ENCODE measurements around the gene THBD. TPM values are rescaled to one million over a fixed set of nuclear protein-coding genes. Genes with fewer than 3 reads are reported as not detected.

The THBD gene
- total RNA-seq, 1 donor from 2014 or later = 22.7 TPM

DNA sequence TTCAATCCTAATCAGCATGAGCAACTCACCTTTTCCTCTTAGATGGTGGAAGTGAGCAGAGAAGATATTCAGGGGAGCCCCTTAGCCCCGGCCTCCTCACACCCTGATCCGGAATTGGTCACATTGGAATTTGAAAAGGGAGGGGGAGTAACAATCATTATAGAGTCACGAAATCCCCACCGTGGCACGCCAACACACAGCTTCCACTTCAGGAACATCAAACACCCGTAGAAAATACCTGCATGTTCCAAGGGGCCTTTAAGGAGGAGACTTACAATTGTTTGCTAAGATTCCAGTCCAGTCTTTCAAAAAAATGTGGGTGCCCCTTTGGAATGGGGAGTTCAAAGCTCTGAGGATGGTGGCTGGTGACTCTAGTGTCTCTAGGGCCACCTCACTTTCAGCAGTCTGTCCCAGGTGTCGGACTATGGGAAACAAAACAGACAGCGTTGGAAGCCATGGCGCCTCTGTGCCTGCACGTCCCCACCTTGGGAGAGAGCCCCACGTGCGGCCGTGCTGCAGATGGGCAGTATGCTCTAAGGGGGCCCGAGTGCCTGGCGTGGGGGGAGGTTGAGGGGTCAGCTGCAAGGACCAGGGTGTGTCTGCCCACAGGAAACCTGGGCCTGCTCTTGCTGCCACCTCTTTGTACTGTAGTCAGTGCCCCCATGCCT lies 34.2 kb upstream of the THBD start:
- H3K9me3 ChIP-seq (ENCODE audit: insufficient read depth, low read depth, low read length) = no peaks in the 10 kb centered on the region
- H3K9ac ChIP-seq (ENCODE audit: low read length) = no peak overlapping the region
- Mint-ChIP-seq H3K27me3 (ENCODE audit: low read depth, unreplicated experiment) (peaks cover 25% of the 10 kb centered on the region), H3K4me1 (ENCODE audit: low read depth, unreplicated experiment) (no peaks in the 10 kb centered on the region), H3K4me3 (ENCODE audit: unreplicated experiment) (no peak overlapping the region), H3K9me3 (ENCODE audit: unreplicated experiment) (peaks cover 1% of the 10 kb centered on the region), H3K36me3 (ENCODE audit: low read depth, unreplicated experiment) (no peaks in the 10 kb centered on the region), H3K27ac (ENCODE audit: unreplicated experiment) (no peak overlapping the region)
- no peaks in the 10 kb centered on the region for H4K20me1 ChIP-seq (ENCODE audit: insufficient read depth, low read length)
- DNase-seq (ENCODE audit: low read depth) = no peak
- no peaks in the 10 kb centered on the region for H3K36me3 ChIP-seq (ENCODE audit: insufficient read depth, low read length)
- no peaks in the 10 kb centered on the region for H3K27me3 ChIP-seq (ENCODE audit: insufficient read depth, low read length)
- no peak for TF ChIP-seq EZH2 (IDR thresholded peaks at IDR 0.05; ENCODE audit: insufficient read depth, low read length)
- TF ChIP-seq, protein P1, sequence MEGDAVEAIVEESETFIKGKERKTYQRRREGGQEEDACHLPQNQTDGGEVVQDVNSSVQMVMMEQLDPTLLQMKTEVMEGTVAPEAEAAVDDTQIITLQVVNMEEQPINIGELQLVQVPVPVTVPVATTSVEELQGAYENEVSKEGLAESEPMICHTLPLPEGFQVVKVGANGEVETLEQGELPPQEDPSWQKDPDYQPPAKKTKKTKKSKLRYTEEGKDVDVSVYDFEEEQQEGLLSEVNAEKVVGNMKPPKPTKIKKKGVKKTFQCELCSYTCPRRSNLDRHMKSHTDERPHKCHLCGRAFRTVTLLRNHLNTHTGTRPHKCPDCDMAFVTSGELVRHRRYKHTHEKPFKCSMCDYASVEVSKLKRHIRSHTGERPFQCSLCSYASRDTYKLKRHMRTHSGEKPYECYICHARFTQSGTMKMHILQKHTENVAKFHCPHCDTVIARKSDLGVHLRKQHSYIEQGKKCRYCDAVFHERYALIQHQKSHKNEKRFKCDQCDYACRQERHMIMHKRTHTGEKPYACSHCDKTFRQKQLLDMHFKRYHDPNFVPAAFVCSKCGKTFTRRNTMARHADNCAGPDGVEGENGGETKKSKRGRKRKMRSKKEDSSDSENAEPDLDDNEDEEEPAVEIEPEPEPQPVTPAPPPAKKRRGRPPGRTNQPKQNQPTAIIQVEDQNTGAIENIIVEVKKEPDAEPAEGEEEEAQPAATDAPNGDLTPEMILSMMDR (IDR thresholded peaks at IDR 0.05; ENCODE audit: insufficient read depth, low read depth, low read length) = no peak
- H3K4me2 ChIP-seq (ENCODE audit: low read length) = no peak overlapping the region
- H3K4me1 ChIP-seq (ENCODE audit: insufficient read depth, low read length) = peaks cover 7% of the 10 kb centered on the region
- H3K4me3 ChIP-seq (ENCODE audit: insufficient read depth, low read depth, low read length) = no peak overlapping the region
- H3K27ac ChIP-seq (ENCODE audit: low read depth, low read length) = no peak overlapping the region
- no peak for FAIRE-seq
- H2AFZ ChIP-seq (ENCODE audit: low read depth, low read length) = no peak overlapping the region
- no peaks in the 10 kb centered on the region for H3K79me2 ChIP-seq (ENCODE audit: insufficient read depth, low read length)

DNA sequence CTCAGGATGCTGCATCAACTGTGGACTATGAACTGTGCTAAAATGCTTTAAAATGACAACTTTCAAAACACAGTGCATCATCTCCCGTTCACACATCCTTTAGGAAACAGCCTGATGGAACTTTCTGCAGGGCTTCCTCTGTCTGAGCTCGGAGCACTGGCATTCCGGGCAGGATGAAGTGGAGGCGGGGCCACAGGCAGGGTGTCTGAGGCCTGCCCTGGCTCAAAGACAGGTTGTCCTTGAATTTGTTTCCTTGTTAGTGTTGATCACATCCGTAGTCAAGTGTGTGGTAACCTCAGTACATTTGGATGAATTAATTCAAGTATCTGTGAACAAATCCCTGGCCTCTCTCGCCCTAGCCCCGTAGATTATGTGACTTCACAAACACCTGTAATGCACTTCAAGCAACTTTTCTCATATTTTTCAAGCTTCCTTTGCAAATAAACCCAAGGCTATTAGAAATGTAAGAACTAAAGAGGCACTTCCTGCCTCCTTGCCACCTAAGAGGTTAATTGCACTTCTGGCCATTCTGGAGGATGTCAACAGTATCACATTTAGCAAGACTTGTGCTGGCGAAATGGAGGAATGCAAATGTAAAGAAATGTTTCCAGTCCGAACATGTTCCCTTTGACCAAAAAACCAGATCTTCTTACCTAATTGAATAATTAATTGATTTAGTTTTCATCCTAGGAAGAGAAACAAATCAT lies 33.5 kb upstream of the THBD start:
- H3K4me1 Mint-ChIP-seq (ENCODE audit: low read depth, unreplicated experiment) = no peaks in the 10 kb centered on the region

More for the DNA sequence above, 33.5 kb upstream of the THBD start:
- Histone ChIP-seq H3K4me3 (ENCODE audit: insufficient read depth, low read depth, low read length) (no peak overlapping the region), H3K79me2 (ENCODE audit: insufficient read depth, low read length) (no peaks in the 10 kb centered on the region), H2AFZ (ENCODE audit: low read depth, low read length) (no peak overlapping the region), H3K4me2 (ENCODE audit: low read length) (no peak overlapping the region), H3K9me3 (ENCODE audit: insufficient read depth, low read depth, low read length) (no peaks in the 10 kb centered on the region), H3K4me1 (ENCODE audit: insufficient read depth, low read length) (peaks cover 7% of the 10 kb centered on the region), H3K27me3 (ENCODE audit: insufficient read depth, low read length) (no peaks in the 10 kb centered on the region), H3K36me3 (ENCODE audit: insufficient read depth, low read length) (no peaks in the 10 kb centered on the region), H3K9ac (ENCODE audit: low read length) (no peak overlapping the region), H3K27ac (ENCODE audit: low read depth, low read length) (no peak overlapping the region), H4K20me1 (ENCODE audit: insufficient read depth, low read length) (no peaks in the 10 kb centered on the region)
- no peak overlapping the region for H3K27ac Mint-ChIP-seq (ENCODE audit: unreplicated experiment)
- H3K36me3 Mint-ChIP-seq (ENCODE audit: low read depth, unreplicated experiment) = no peaks in the 10 kb centered on the region
- DNase-seq (ENCODE audit: low read depth) (no peak), FAIRE-seq (no peak)
- TF ChIP-seq EZH2 (IDR thresholded peaks at IDR 0.05; ENCODE audit: insufficient read depth, low read length) = no peak
- TF ChIP-seq, protein P1 (IDR thresholded peaks at IDR 0.05; ENCODE audit: insufficient read depth, low read depth, low read length) = no peak
- no peak overlapping the region for H3K4me3 Mint-ChIP-seq (ENCODE audit: unreplicated experiment)
- H3K27me3 Mint-ChIP-seq (ENCODE audit: low read depth, unreplicated experiment) = peaks cover 23% of the 10 kb centered on the region
- H3K9me3 Mint-ChIP-seq (ENCODE audit: unreplicated experiment) = peaks cover 1% of the 10 kb centered on the region
